ENCODE results near the gene PCTP. TPM values are rescaled to one million over a fixed set of nuclear protein-coding genes. Genes with fewer than 3 reads are reported as not detected.

The PCTP gene
- total RNA-seq, 1 experiment from 2014 or later, result 23.6 TPM

- Histone ChIP-seq H3K4me3 (no peak overlapping the region), H3K4me1 (peaks cover 20% of the 10 kb centered on the region), H3K9me3 (replicated peaks) (no peaks in the 10 kb centered on the region), H3K36me3 (no peaks in the 10 kb centered on the region), H3K27ac (no peak overlapping the region), H3K27me3 (no peaks in the 10 kb centered on the region)
- no peak for DNase-seq
Observed at GRCh38 chr17:55758171-55758570, 7.3 kb downstream of the PCTP start.

GRCh38 chr17:55760643-55761355 is 9.9 kb downstream of the PCTP start:
- Histone ChIP-seq H3K9me3 (replicated peaks) (no peaks in the 10 kb centered on the region), H3K4me3 (no peak overlapping the region), H3K27me3 (no peaks in the 10 kb centered on the region), H3K27ac (peak overlapping the region; percentile 18; the same call in 1 of the 2 replicates), H3K36me3 (no peaks in the 10 kb centered on the region), H3K4me1 (peaks cover 20% of the 10 kb centered on the region)
- DNase-seq, result peak; percentile 91 to 92

- H3K4me1 ChIP-seq, result peaks cover 20% of the 10 kb centered on the region
- no peak overlapping the region for H3K27ac ChIP-seq
- DNase-seq, result no peak
- H3K36me3 ChIP-seq, result no peaks in the 10 kb centered on the region
- no peaks in the 10 kb centered on the region for H3K9me3 ChIP-seq (replicated peaks)
- no peaks in the 10 kb centered on the region for H3K27me3 ChIP-seq
- H3K4me3 ChIP-seq, result no peak overlapping the region
Observed at GRCh38 chr17:55762086-55762858, 11.4 kb downstream of the PCTP start.

- no peaks in the 10 kb centered on the region for H3K27me3 ChIP-seq
- H3K27ac ChIP-seq, result no peak overlapping the region
- DNase-seq, result no peak
- peaks cover 20% of the 10 kb centered on the region for H3K4me1 ChIP-seq
- no peaks in the 10 kb centered on the region for H3K36me3 ChIP-seq
- no peaks in the 10 kb centered on the region for H3K9me3 ChIP-seq (replicated peaks)
- H3K4me3 ChIP-seq, result no peak overlapping the region
Observed at GRCh38 chr17:55763856-55764255, 13.0 kb downstream of the PCTP start.

GRCh38 chr17:55764610-55765009 is 13.8 kb downstream of the PCTP start:
- no peaks in the 10 kb centered on the region; the same call in 1 of the 2 replicates for H3K36me3 ChIP-seq
- no peaks in the 10 kb centered on the region for H3K9me3 ChIP-seq (replicated peaks)

GRCh38 chr17:55765472-55765871 is 14.6 kb downstream of the PCTP start:
- no peak overlapping the region for H3K27ac ChIP-seq
- no peak for DNase-seq
- no peaks in the 10 kb centered on the region for H3K9me3 ChIP-seq (replicated peaks)
- H3K36me3 ChIP-seq, result no peaks in the 10 kb centered on the region; the same call in 1 of the 2 replicates
- H3K27me3 ChIP-seq, result no peaks in the 10 kb centered on the region
- H3K4me3 ChIP-seq, result no peak overlapping the region
- H3K4me1 ChIP-seq, result peaks cover 7% of the 10 kb centered on the region; the same call in 1 of the 2 replicates

More at GRCh38 chr17:55764610-55765009, 13.8 kb downstream of the PCTP start:
- H3K4me1 ChIP-seq, result peaks cover 15% of the 10 kb centered on the region
- no peak overlapping the region for H3K4me3 ChIP-seq
- DNase-seq, result no peak
- no peak overlapping the region for H3K27ac ChIP-seq
- H3K27me3 ChIP-seq, result no peaks in the 10 kb centered on the region

- DNase-seq, result no peak
- Histone ChIP-seq H3K36me3 (peaks cover 7% of the 10 kb centered on the region), H3K9me3 (replicated peaks) (no peaks in the 10 kb centered on the region), H3K27me3 (no peaks in the 10 kb centered on the region), H3K4me1 (no peaks in the 10 kb centered on the region; the same call in 1 of the 2 replicates), H3K4me3 (no peak overlapping the region), H3K27ac (no peak overlapping the region)
Observed at GRCh38 chr17:55768936-55769624, 18.2 kb downstream of the PCTP start.

GRCh38 chr17:55769625-55770000 is 18.8 kb downstream of the PCTP start:
- peaks cover 7% of the 10 kb centered on the region for H3K36me3 ChIP-seq
- DNase-seq, result no peak
- H3K4me1 ChIP-seq, result no peaks in the 10 kb centered on the region; the same call in 1 of the 2 replicates
- no peaks in the 10 kb centered on the region for H3K27me3 ChIP-seq
- H3K9me3 ChIP-seq (replicated peaks), result no peaks in the 10 kb centered on the region
- H3K4me3 ChIP-seq, result no peak overlapping the region
- no peak overlapping the region for H3K27ac ChIP-seq

GRCh38 chr17:55770196-55770870 is 19.5 kb downstream of the PCTP start:
- Histone ChIP-seq H3K27me3 (no peaks in the 10 kb centered on the region), H3K36me3 (peaks cover 7% of the 10 kb centered on the region), H3K27ac (no peak overlapping the region), H3K4me1 (no peaks in the 10 kb centered on the region; the same call in 1 of the 2 replicates), H3K9me3 (replicated peaks) (no peaks in the 10 kb centered on the region), H3K4me3 (no peak overlapping the region)
- DNase-seq, result peak in 1 of 2 experiments; percentile 70

- Histone ChIP-seq H3K27ac (no peak overlapping the region), H3K4me1 (no peaks in the 10 kb centered on the region; the same call in 1 of the 2 replicates), H3K4me3 (no peak overlapping the region), H3K27me3 (no peaks in the 10 kb centered on the region), H3K36me3 (peaks cover 14% of the 10 kb centered on the region), H3K9me3 (replicated peaks) (no peaks in the 10 kb centered on the region)
- no peak for DNase-seq
Observed at GRCh38 chr17:55772086-55772485, 21.2 kb downstream of the PCTP start.

GRCh38 chr17:55773671-55774070 is 22.8 kb downstream of the PCTP start:
- no peaks in the 10 kb centered on the region for H3K27me3 ChIP-seq
- H3K9me3 ChIP-seq (replicated peaks), result no peaks in the 10 kb centered on the region
- no peak overlapping the region for H3K4me3 ChIP-seq
- no peaks in the 10 kb centered on the region; the same call in 1 of the 2 replicates for H3K4me1 ChIP-seq
- DNase-seq, result no peak
- no peak overlapping the region for H3K27ac ChIP-seq
- peaks cover 14% of the 10 kb centered on the region for H3K36me3 ChIP-seq

GRCh38 chr17:55774846-55775271 is 24.0 kb downstream of the PCTP start:
- H3K27ac ChIP-seq, result no peak overlapping the region
- H3K9me3 ChIP-seq (replicated peaks), result no peaks in the 10 kb centered on the region
- no peak for DNase-seq
- no peak overlapping the region for H3K4me3 ChIP-seq
- H3K36me3 ChIP-seq, result peaks cover 14% of the 10 kb centered on the region
- no peaks in the 10 kb centered on the region for H3K27me3 ChIP-seq
- no peaks in the 10 kb centered on the region; the same call in 1 of the 2 replicates for H3K4me1 ChIP-seq

- DNase-seq, result no peak
- no peak overlapping the region for H3K27ac ChIP-seq
- no peaks in the 10 kb centered on the region for H3K27me3 ChIP-seq
- peaks cover 14% of the 10 kb centered on the region for H3K36me3 ChIP-seq
- no peaks in the 10 kb centered on the region for H3K9me3 ChIP-seq (replicated peaks)
- no peak overlapping the region for H3K4me3 ChIP-seq
- no peaks in the 10 kb centered on the region for H3K4me1 ChIP-seq
Observed at GRCh38 chr17:55776271-55776670, 25.4 kb downstream of the PCTP start.

- Histone ChIP-seq H3K9me3 (replicated peaks) (no peaks in the 10 kb centered on the region), H3K4me1 (no peaks in the 10 kb centered on the region), H3K36me3 (peaks cover 11% of the 10 kb centered on the region; the same call in 1 of the 2 replicates), H3K4me3 (no peak overlapping the region), H3K27me3 (no peaks in the 10 kb centered on the region), H3K27ac (no peak overlapping the region)
- DNase-seq, result no peak
Observed at GRCh38 chr17:55777471-55777971, 26.7 kb downstream of the PCTP start.

All from SJCRH30 (cell line).